ENCODE measurements around the gene CALM3. TPM values are rescaled to one million over a fixed set of nuclear protein-coding genes. Genes with fewer than 3 reads are reported as not detected.

CALM3 gene
- total and polyA plus RNA-seq, 2 of the 13 experiments (the other 11 are each of a cell fraction or from before 2014, with no cell fraction given) = 239 to 258 TPM

GRCh38 chr19:46600384-46601317 is 479 bp upstream of the CALM3 start (continued):
- TF ChIP-seq SP5 (CRISPR knock-in tag; IDR thresholded peaks at IDR 0.05; ENCODE audit: borderline replicate concordance, low read depth) = peak; percentile 94
- TF ChIP-seq ZNF160 (CRISPR knock-in tag; IDR thresholded peaks at IDR 0.05) = no peak; the same call in 1 of the 2 replicates

DNA sequence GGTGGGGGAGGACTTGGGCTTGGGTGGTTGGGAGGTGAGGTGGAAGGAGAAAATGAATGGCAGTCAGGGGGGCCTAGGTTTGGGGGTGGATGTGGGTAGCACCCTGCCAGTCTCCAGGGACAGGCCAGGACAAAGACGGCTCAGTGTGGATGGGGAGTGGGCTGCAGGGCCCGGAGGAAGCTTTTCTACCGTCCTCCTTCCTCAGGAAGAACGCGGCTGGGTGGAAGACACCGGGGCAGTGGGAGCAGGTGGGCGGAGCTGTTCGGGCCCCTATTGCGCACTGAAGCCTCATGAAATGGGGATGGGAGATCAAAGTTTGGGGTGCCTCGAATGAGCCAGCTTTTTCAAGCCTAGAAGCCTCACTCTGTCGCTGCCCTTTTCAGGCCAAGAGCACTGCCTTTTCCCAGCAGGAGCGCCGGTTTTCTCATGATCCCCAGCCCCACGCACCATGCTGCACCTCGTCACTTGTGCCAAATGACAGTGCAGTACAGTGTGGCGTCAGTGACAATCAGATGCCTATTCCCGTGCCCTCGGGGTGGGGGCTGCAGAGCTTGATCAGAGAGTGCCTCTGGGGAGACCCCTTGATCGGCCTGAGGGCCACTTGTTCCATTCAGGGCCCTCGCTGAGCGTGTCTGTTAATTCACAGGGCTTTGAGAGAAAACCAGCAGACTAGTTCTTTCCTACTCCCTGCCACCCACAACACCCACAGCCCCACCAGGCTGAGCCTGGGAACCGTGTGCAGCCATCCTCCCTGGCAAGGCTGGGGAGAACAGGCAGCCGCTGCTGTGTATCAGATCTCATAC is 1.5 kb downstream of the CALM3 start:
- ATAC-seq (peak; percentile 36; the same call in 2 of the 3 replicates), DNase-seq (ENCODE audit: low spot score) (no peak), FAIRE-seq (no peak)
- Histone ChIP-seq H3K27ac (ENCODE audit: extremely low read length, insufficient read depth, low read length) (peak overlapping the region; percentile 90), H3K27me3 (ENCODE audit: control insufficient read depth in 1 of 2, insufficient read depth in 2 of 2, low read length in 2 of 2) (no peaks in the 10 kb centered on the region; a peak in 1 of 5 replicates), H3K4me1 (ENCODE audit: insufficient read depth, low read length) (peaks cover 37% of the 10 kb centered on the region), H4K20me1 (ENCODE audit: insufficient read depth, low read length) (peaks cover 15% of the 10 kb centered on the region; the same call in 1 of the 2 replicates), H3K9me3 (ENCODE audit: low read length) (peaks cover 12% of the 10 kb centered on the region; the same call in 1 of the 2 replicates), H3K4me2 (ENCODE audit: low read depth, low read length) (peak overlapping the region; percentile 92), H3K79me2 (ENCODE audit: insufficient read depth, low read length) (peaks cover 40% of the 10 kb centered on the region), H3K36me3 (replicated peaks in 1 of 2; ENCODE audit: control insufficient read depth in 1 of 2, insufficient read depth in 2 of 2, low read length in 2 of 2) (peaks cover 15 to 27% of the 10 kb centered on the region in 2 experiments; a peak in 4 of 5 replicates), H3K4me3 (replicated peaks in 1 of 3; ENCODE audit: insufficient read depth in 1 of 3, low read depth in 2 of 3, low read length in 3 of 3) (peak overlapping the region; percentile 94 to 100 (median 98)), H3K9ac (ENCODE audit: insufficient read depth, low read depth, low read length) (peak overlapping the region; percentile 97), H2AFZ (ENCODE audit: low read length) (no peak overlapping the region)
- WGBS (ENCODE audit: low lambda C conversion rate) = 2% methylated on average over 7 of the region's 23 CpGs
- ChIA-PET CTCF (ENCODE audit: low intra/inter-chr PET ratio, low total read pairs) (no interaction called here), POLR2A (interaction anchor here (0.9 to 2.2 kb wide), 7 partner anchors 9 to 833 kb away, joined by 3 to 12 read pairs (median 7); partner anchors contain the start of genes DACT3 and SIX5)
- intact Hi-C loops (cut with micrococcal nuclease; ENCODE audit: unreplicated experiment) = loop anchor here (1.0 kb wide), 1 partner anchor 8 kb away; no protein-coding TSS in a partner anchor
- BruUV-seq (replicated peaks) = no TSS peak
- in situ Hi-C loops (cut with HindIII; ENCODE audit: extremely low pct_ligation_motif_present, low pct_unique_long_range_greater_than_20kb) = no loop called here
- TF ChIP-seq PITX1 (CRISPR knock-in tag; IDR thresholded peaks at IDR 0.05) (no peak), ZNF574 (CRISPR knock-in tag; IDR thresholded peaks at IDR 0.05) (0 out of 2 replicates have a peak, but pooled peaks have one; percentile 5), REL (CRISPR knock-in tag; conservative IDR thresholded peaks at IDR 0.05) (peak; percentile 58; the same call in 1 of the 2 replicates), ZNF761 (CRISPR knock-in tag; conservative IDR thresholded peaks at IDR 0.05) (no peak), SPEN (CRISPR knock-in tag; IDR thresholded peaks at IDR 0.05; ENCODE audit: low read depth) (0 out of 2 replicates have a peak, but pooled peaks have one; percentile 16), CREM (IDR thresholded peaks at IDR 0.05) (no peak), CREM (CRISPR knock-in tag; IDR thresholded peaks at IDR 0.05) (no peak), ZNF788 (CRISPR knock-in tag; IDR thresholded peaks at IDR 0.05; ENCODE audit: borderline replicate concordance) (peak; percentile 41; the same call in 1 of the 2 replicates), DNMT3B (CRISPR knock-in tag; conservative IDR thresholded peaks at IDR 0.05) (no peak)
- TF ChIP-seq, protein P1, sequence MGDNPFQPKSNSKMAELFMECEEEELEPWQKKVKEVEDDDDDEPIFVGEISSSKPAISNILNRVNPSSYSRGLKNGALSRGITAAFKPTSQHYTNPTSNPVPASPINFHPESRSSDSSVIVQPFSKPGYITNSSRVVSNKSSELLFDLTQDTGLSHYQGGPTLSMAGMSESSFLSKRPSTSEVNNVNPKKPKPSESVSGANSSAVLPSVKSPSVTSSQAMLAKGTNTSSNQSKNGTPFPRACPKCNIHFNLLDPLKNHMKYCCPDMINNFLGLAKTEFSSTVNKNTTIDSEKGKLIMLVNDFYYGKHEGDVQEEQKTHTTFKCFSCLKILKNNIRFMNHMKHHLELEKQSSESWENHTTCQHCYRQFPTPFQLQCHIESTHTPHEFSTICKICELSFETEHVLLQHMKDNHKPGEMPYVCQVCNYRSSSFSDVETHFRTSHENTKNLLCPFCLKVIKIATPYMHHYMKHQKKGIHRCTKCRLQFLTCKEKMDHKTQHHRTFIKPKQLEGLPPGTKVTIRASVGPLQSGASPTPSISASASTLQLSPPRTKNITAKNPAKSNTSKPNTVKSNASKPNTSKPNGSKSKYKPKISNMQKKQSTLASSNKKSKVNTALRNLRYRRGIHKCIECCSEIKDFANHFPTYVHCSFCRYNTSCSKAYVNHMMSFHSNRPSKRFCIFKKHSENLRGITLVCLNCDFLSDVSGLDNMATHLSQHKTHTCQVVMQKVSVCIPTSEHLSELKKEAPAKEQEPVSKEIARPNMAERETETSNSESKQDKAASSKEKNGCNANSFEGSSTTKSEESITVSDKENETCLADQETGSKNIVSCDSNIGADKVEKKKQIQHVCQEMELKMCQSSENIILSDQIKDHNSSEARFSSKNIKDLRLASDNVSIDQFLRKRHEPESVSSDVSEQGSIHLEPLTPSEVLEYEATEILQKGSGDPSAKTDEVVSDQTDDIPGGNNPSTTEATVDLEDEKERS (CRISPR knock-in tag; IDR thresholded peaks at IDR 0.05) = peak; percentile 14; the same call in 1 of the 2 replicates

All from HepG2 (cell line).